ENCODE data around the gene HERC2. TPM values are rescaled to one million over a fixed set of nuclear protein-coding genes. Genes with fewer than 3 reads are reported as not detected.

Gene HERC2
- polyA plus RNA-seq, 1 of the 3 experiments (the other 2 are of a cell fraction) = 22.3 TPM

DNA sequence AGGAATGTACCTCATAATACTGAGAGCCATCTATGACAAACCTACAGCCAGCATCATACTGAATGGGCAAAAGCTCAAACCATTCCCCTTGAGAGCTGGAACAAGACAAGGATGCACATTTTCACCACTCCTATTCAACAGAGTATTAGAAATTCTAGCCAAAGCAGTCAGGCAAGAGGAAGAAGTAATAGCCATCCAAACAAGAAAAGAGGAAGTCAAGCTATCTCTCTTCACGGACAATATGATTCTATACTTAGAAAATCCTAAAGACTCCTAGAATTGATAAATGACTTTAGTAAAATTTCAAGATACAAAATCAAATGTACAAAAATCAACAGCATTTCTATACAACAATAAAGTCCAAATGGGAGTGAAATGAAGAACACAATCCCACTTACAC lies 253.0 kb downstream of the HERC2 start:
- no peaks in the 10 kb centered on the region for H3K9me3 ChIP-seq
- TF ChIP-seq MXI1 (IDR thresholded peaks at IDR 0.05; ENCODE audit: low read depth, low read length) = no peak
- TF ChIP-seq POLR2AphosphoS5 (IDR thresholded peaks at IDR 0.05; ENCODE audit: low read depth, low read length) = no peak
- TF ChIP-seq, protein P1, sequence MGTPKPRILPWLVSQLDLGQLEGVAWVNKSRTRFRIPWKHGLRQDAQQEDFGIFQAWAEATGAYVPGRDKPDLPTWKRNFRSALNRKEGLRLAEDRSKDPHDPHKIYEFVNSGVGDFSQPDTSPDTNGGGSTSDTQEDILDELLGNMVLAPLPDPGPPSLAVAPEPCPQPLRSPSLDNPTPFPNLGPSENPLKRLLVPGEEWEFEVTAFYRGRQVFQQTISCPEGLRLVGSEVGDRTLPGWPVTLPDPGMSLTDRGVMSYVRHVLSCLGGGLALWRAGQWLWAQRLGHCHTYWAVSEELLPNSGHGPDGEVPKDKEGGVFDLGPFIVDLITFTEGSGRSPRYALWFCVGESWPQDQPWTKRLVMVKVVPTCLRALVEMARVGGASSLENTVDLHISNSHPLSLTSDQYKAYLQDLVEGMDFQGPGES (IDR thresholded peaks at IDR 0.05; ENCODE audit: low read depth, low read length) = no peak
- no peak for TF ChIP-seq ELF1 (IDR thresholded peaks at IDR 0.05)
- TF ChIP-seq EP300 (IDR thresholded peaks at IDR 0.05; ENCODE audit: borderline replicate concordance in 1 of 2, low read depth in 1 of 2, low read length in 1 of 2) = no peak
- no peak for TF ChIP-seq FOXM1 (IDR thresholded peaks at IDR 0.05; ENCODE audit: low read depth)
- no peak for TF ChIP-seq NFIC (IDR thresholded peaks at IDR 0.05; ENCODE audit: borderline replicate concordance)
- TF ChIP-seq, protein P2, sequence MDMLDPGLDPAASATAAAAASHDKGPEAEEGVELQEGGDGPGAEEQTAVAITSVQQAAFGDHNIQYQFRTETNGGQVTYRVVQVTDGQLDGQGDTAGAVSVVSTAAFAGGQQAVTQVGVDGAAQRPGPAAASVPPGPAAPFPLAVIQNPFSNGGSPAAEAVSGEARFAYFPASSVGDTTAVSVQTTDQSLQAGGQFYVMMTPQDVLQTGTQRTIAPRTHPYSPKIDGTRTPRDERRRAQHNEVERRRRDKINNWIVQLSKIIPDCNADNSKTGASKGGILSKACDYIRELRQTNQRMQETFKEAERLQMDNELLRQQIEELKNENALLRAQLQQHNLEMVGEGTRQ (IDR thresholded peaks at IDR 0.05; ENCODE audit: borderline replicate concordance, low read depth, low read length) = no peak
- no peak for TF ChIP-seq TEAD4 (IDR thresholded peaks at IDR 0.05; ENCODE audit: borderline replicate concordance, insufficient read depth)
- WGBS (ENCODE audit: low lambda C conversion rate) = 24% methylated on average over 1 of the region's 1 CpG
- no peaks in the 10 kb centered on the region for H3K27me3 ChIP-seq (ENCODE audit: insufficient read depth)
- no peak overlapping the region for H2AFZ ChIP-seq (ENCODE audit: low read depth)
- H3K9me2 ChIP-seq = no peaks in the 10 kb centered on the region
- no peaks in the 10 kb centered on the region for H3K36me3 ChIP-seq (replicated peaks in 1 of 2; ENCODE audit: control insufficient read depth in 1 of 2, insufficient read depth in 2 of 2, low read length in 1 of 2)
- DNase-seq = no peak
- H3K27ac ChIP-seq (ENCODE audit: low read depth in 2 of 2, low read length in 1 of 2) = no peak overlapping the region
- H3K79me2 ChIP-seq (ENCODE audit: insufficient read depth) = no peaks in the 10 kb centered on the region
- H3K4me3 ChIP-seq (ENCODE audit: low read depth in 2 of 2, low read length in 1 of 2) = no peak overlapping the region
- ChIA-PET CTCF (interaction anchor here (1.8 kb wide), 1 partner anchor 16 kb away, joined by 4 read pairs; no protein-coding TSS in a partner anchor), POLR2A (no interaction called here)
- H3K4me1 ChIP-seq (ENCODE audit: control insufficient read depth in 1 of 2, insufficient read depth in 2 of 2, low read depth in 1 of 2, low read length in 1 of 2) = no peaks in the 10 kb centered on the region
- no peak overlapping the region for H3K4me2 ChIP-seq
- no peaks in the 10 kb centered on the region for H3F3A ChIP-seq (replicated peaks; ENCODE audit: insufficient read depth)
- no peaks in the 10 kb centered on the region for H4K20me1 ChIP-seq (ENCODE audit: insufficient read depth)
- no peak overlapping the region for H3K9ac ChIP-seq

GRCh38 chr15:28066231-28066630 lies 255.7 kb downstream of the HERC2 start:
- Histone ChIP-seq H3K4me2 (no peak overlapping the region), H2AFZ (ENCODE audit: low read depth) (no peak overlapping the region), H3K4me3 (ENCODE audit: low read depth in 2 of 2, low read length in 1 of 2) (no peak overlapping the region), H3K79me2 (ENCODE audit: insufficient read depth) (no peaks in the 10 kb centered on the region), H3K27me3 (ENCODE audit: insufficient read depth) (no peaks in the 10 kb centered on the region), H3K9me2 (no peaks in the 10 kb centered on the region), H4K20me1 (ENCODE audit: insufficient read depth) (no peaks in the 10 kb centered on the region), H3K36me3 (replicated peaks in 1 of 2; ENCODE audit: control insufficient read depth in 1 of 2, insufficient read depth in 2 of 2, low read length in 1 of 2) (no peaks in the 10 kb centered on the region), H3K27ac (ENCODE audit: low read depth in 2 of 2, low read length in 1 of 2) (no peak overlapping the region), H3K9me3 (no peaks in the 10 kb centered on the region), H3K4me1 (ENCODE audit: control insufficient read depth in 1 of 2, insufficient read depth in 2 of 2, low read depth in 1 of 2, low read length in 1 of 2) (no peaks in the 10 kb centered on the region), H3K9ac (no peak overlapping the region), H3F3A (replicated peaks; ENCODE audit: insufficient read depth) (no peaks in the 10 kb centered on the region)
- CTCF ChIA-PET = interaction anchor here (1.3 kb wide), 1 partner anchor 44 kb away, joined by 3 read pairs; no protein-coding TSS in a partner anchor
- no peak for DNase-seq
- no peak for TF ChIP-seq SMC3 (IDR thresholded peaks at IDR 0.05; ENCODE audit: low read depth, low read length)
- TF ChIP-seq, protein P1 (IDR thresholded peaks at IDR 0.05; ENCODE audit: low read depth, low read length) = no peak
- TF ChIP-seq TCF12 (IDR thresholded peaks at IDR 0.05) = no peak
- no peak for TF ChIP-seq POLR2AphosphoS5 (IDR thresholded peaks at IDR 0.05; ENCODE audit: low read depth, low read length)
- no peak for TF ChIP-seq FOXM1 (IDR thresholded peaks at IDR 0.05; ENCODE audit: low read depth)
- no peak for TF ChIP-seq RAD21 (IDR thresholded peaks at IDR 0.05; ENCODE audit: low read length)
- TF ChIP-seq MEF2A (IDR thresholded peaks at IDR 0.05; ENCODE audit: borderline replicate concordance, low read depth) = no peak
- TF ChIP-seq, protein P2 (IDR thresholded peaks at IDR 0.05; ENCODE audit: borderline replicate concordance, low read depth, low read length) = no peak
- TF ChIP-seq ZBTB33 (IDR thresholded peaks at IDR 0.05; ENCODE audit: borderline replicate concordance, low read depth) = no peak
- POLR2A ChIA-PET = no interaction called here
- 10% methylated on average over 3 of the region's 3 CpGs for WGBS (ENCODE audit: low lambda C conversion rate)

All from SK-N-SH (cell line).